GM12878 (cell line): ENCODE measurements around the gene SLC1A5. TPM values are rescaled to one million over a fixed set of nuclear protein-coding genes. Genes with fewer than 3 reads are reported as not detected.

Experiments used
- ATAC-seq: fragments of 200-7000 bp; cut with Tn5 transposase; 3 replicates; pipeline ENCODE4 v1.9.1; 2020; ENCODE audit warnings: mild to moderate bottlenecking, moderate library complexity
- BruUV-seq: library from RNA; stranded (reverse); fragments of 400-500 nt; replicated peaks from 2 replicates; lab custom pipeline; 2021; lab: Mats Ljungman, UMichigan
- CTCF ChIA-PET: fragments of 300-600 bp; sonication (Branson Sonifier 250); formaldehyde crosslinking; extraction: SDS; loops from one replicate; lab custom pipeline; 2021; ENCODE audit warnings: inconsistent platforms; lab: Yijun Ruan, JAX
- POLR2A ChIA-PET: fragments of 350-600 bp; formaldehyde crosslinking; extraction: SDS; loops from one replicate; lab custom pipeline; 2021; ENCODE audit warnings: inconsistent platforms; lab: Charles Lee
- RAD21 ChIA-PET: fragments of 300-600 bp; sonication (Branson Sonifier 250); formaldehyde crosslinking; loops from one replicate; lab custom pipeline; 2023; ENCODE audit warnings: antibody characterized with exemption; ENCODE audit not compliant: unreplicated experiment; lab: Charles Lee
- SMC1A ChIA-PET: fragments of 300-600 bp; sonication (Branson Sonifier 250); formaldehyde crosslinking; loops from one replicate; lab custom pipeline; 2023; ENCODE audit not compliant: unreplicated experiment, uncharacterized antibody; lab: Charles Lee
- DNase-seq: peaks from one replicate; pipeline ENCODE4 v3.0.0-alpha.2; 2011; ENCODE audit warnings: low read depth, low spot score
- FAIRE-seq: peaks from 3 replicates; lab custom pipeline; 2011; peaks lifted over from hg19 to GRCh38; lab: Jason Lieb, UNC
- H2AFZ ChIP-seq: 2 replicates; pipeline ENCODE4 v1.6.0; 2011; ENCODE audit warnings: low read depth, low read length, control low read depth; ENCODE audit not compliant: control insufficient read depth
- H3K27ac ChIP-seq: 2 replicates; pipeline ENCODE4 v1.5.1; 2011; ENCODE audit warnings: control low read depth; ENCODE audit not compliant: control insufficient read depth, insufficient read depth
- H3K27me3 ChIP-seq, 2 experiments: replicated peaks in 1 of 2; 2 replicates each; pipeline versions ENCODE4 v1.6.0 to v1.6.1; 2011; ENCODE audit warnings: low read length in 1 of 2; ENCODE audit not compliant: control insufficient read depth in 2 of 2, insufficient read depth in 2 of 2
- H3K36me3 ChIP-seq, 2 experiments: 2 replicates each; pipeline ENCODE4 v1.5.1; 2011; ENCODE audit warnings: low read length in 1 of 2; ENCODE audit not compliant: control insufficient read depth in 2 of 2, insufficient read depth in 2 of 2
- H3K4me1 ChIP-seq: 2 replicates; pipeline ENCODE4 v1.6.1; 2011; ENCODE audit warnings: mild to moderate bottlenecking, low read length, moderate library complexity, mixed read lengths; ENCODE audit not compliant: control insufficient read depth, insufficient read depth
- H3K4me2 ChIP-seq: 2 replicates; pipeline ENCODE4 v1.6.0; 2011; ENCODE audit warnings: control low read depth; ENCODE audit not compliant: control insufficient read depth, insufficient read depth
- H3K4me3 ChIP-seq: fragments of 200-600 bp; sonication (generic); 2 replicates; pipeline ENCODE4 v1.5.1; 2016
- H3K79me2 ChIP-seq: 2 replicates; pipeline ENCODE4 v1.6.0; 2011; ENCODE audit warnings: low read length; ENCODE audit not compliant: control insufficient read depth, insufficient read depth
- H3K9ac ChIP-seq: 2 replicates; pipeline ENCODE4 v1.8.0; 2011; ENCODE audit warnings: low read length, control low read depth, mixed read lengths; ENCODE audit not compliant: control insufficient read depth, insufficient read depth
- H3K9me3 ChIP-seq: replicated peaks from 3 replicates; pipeline ENCODE4 v1.5.1; 2011; ENCODE audit warnings: mild to moderate bottlenecking, low read length; ENCODE audit not compliant: control insufficient read depth, insufficient read depth
- H4K20me1 ChIP-seq: 2 replicates; pipeline ENCODE4 v1.6.0; 2011; ENCODE audit not compliant: control insufficient read depth, insufficient read depth
- BACH1 ChIP-seq: fragments of 450-650 bp; IDR thresholded peaks from 2 replicates; pipeline ENCODE4 v1.6.1; 2017; ENCODE audit warnings: mild to moderate bottlenecking, borderline replicate concordance
- ELK1 ChIP-seq: IDR thresholded peaks from 2 replicates; pipeline ENCODE4 v1.6.1; 2012; ENCODE audit warnings: low read depth, low read length, improper control_type of control experiment
- MEF2A ChIP-seq: IDR thresholded peaks from 2 replicates; pipeline ENCODE4 v1.6.1; 2011; ENCODE audit warnings: low read depth, mild to moderate bottlenecking, low read length, moderate library complexity; ENCODE audit not compliant: insufficient read depth
- MXI1 ChIP-seq: fragments of 150-350 bp; IDR thresholded peaks from 2 replicates; pipeline ENCODE4 v1.6.1; 2011; ENCODE audit warnings: low read depth, mild to moderate bottlenecking, inconsistent platforms, low read length, improper control_type of control experiment
- SMC3 ChIP-seq: IDR thresholded peaks from 2 replicates; pipeline ENCODE4 v1.6.1; 2011; ENCODE audit warnings: low read length, improper control_type of control experiment, borderline replicate concordance
- SREBF1 ChIP-seq: IDR thresholded peaks from 2 replicates; pipeline ENCODE4 v1.6.1; 2012; ENCODE audit warnings: mild to moderate bottlenecking, low read length
- SREBF2 ChIP-seq: IDR thresholded peaks from 2 replicates; pipeline ENCODE4 v1.6.1; 2012; ENCODE audit warnings: mild to moderate bottlenecking, low read length
- USF2 ChIP-seq: IDR thresholded peaks from 2 replicates; pipeline ENCODE4 v1.6.1; 2011; ENCODE audit warnings: low read depth, low read length, improper control_type of control experiment, borderline replicate concordance
- ZSCAN29 ChIP-seq: fragments of 450-650 bp; IDR thresholded peaks from 2 replicates; pipeline ENCODE4 v1.6.1; 2017; ENCODE audit warnings: mild to moderate bottlenecking, moderate library complexity
- WGBS: methylation state at CpG from one replicate; pipeline ENCODE4 v1.1.6; 2016; ENCODE audit warnings: low lambda C conversion rate; ENCODE audit not compliant: insufficient replicate concordance, insufficient coverage; ENCODE audit errors: missing lambda C conversion rate; 5-methylcytosine and 5-hydroxymethylcytosine counted together
- in situ Hi-C: fragments of 300-500 bp; cut with MboI; formaldehyde crosslinking; loops from 9 replicates; pipeline ENCODE4 v1.14.3; 2018; ENCODE audit warnings: mixed read lengths
- intact Hi-C: fragments of 100-400 bp; cut with micrococcal nuclease; formaldehyde crosslinking; loops from one replicate; pipeline ENCODE4 v1.14.2; 2022; ENCODE audit not compliant: unreplicated experiment
- polyA plus RNA-seq, 11 experiments: library from polyadenylated mRNA; depleted of rRNA in 4 of 11; unstranded in 6 of 11; stranded (reverse) in 5 of 11; fragments of >200 nt; fragmentation: Nextera tagmentation in 4 of 11; fragmentation: Illumina TruSeq in 1 of 11; extraction: Ambion mirVana in 4 of 11; extraction: Trizol in 1 of 11; gene quantifications; 1 replicate in 1 of 11; 2 replicates in 10 of 11; pipeline versions ENCODE4 v1.2.1 to v1.2.3, GENCODE V29; 2011 to 2016; ENCODE audit warnings: inconsistent platforms in 2 of 11, missing spikeins in 2 of 11, low read depth in 1 of 11
- total RNA-seq, 4 experiments: library from RNA; depleted of rRNA in 3 of 4; stranded (reverse); fragments of >200 nt in 3 of 4; fragmentation: Illumina TruSeq in 1 of 4; extraction: Trizol in 1 of 4; gene quantifications; 2 replicates each; pipeline versions ENCODE4 v1.2.1 to v1.2.3, GENCODE V29; 2013 to 2021
- TF ChIP-seq, protein P1 (sequence below): fragments of 450-650 bp; IDR thresholded peaks from 2 replicates; pipeline ENCODE4 v1.6.1; 2017; ENCODE audit warnings: mild to moderate bottlenecking, moderate library complexity

The SLC1A5 gene
- total and polyA plus RNA-seq, 10 of the 15 experiments (the other 5 are each of a cell fraction or from before 2014, with no cell fraction given), result 9.1 to 129 (median 60.9) TPM

- H3K27me3 ChIP-seq, result no peaks in the 10 kb centered on the region
- no peaks in the 10 kb centered on the region for H3K79me2 ChIP-seq
- H3K36me3 ChIP-seq, result no peaks in the 10 kb centered on the region
- in situ Hi-C loops (no loop called here), intact Hi-C loops (no loop called here)
- H3K4me1 ChIP-seq, result no peaks in the 10 kb centered on the region
- H3K27ac ChIP-seq, result no peak overlapping the region
- CTCF ChIA-PET, result interaction anchor here (0.6 to 4.7 kb wide), 10 partner anchors 9 to 225 kb away, joined by 3 to 33 read pairs (median 4); no protein-coding TSS in a partner anchor
- RAD21 ChIA-PET, result interaction anchor here (3.2 kb wide), 1 partner anchor 75 kb away, joined by 19 read pairs; no protein-coding TSS in a partner anchor
- H3K4me2 ChIP-seq, result no peak overlapping the region
- SMC1A ChIA-PET, result interaction anchor here (1.3 kb wide), 1 partner anchor 19 kb away, joined by 3 read pairs; no protein-coding TSS in a partner anchor
- H3K9ac ChIP-seq, result no peak overlapping the region
- DNase-seq, result no peak
- no peak for FAIRE-seq
- H2AFZ ChIP-seq, result no peak overlapping the region
- BruUV-seq, result no TSS peak
- no peak for ATAC-seq
- TF ChIP-seq ELK1 (no peak), USF2 (no peak), BACH1 (no peak), SREBF2 (no peak), MEF2A (no peak), MXI1 (no peak), ZSCAN29 (no peak), SREBF1 (no peak), SMC3 (no peak)
- TF ChIP-seq, protein P1, sequence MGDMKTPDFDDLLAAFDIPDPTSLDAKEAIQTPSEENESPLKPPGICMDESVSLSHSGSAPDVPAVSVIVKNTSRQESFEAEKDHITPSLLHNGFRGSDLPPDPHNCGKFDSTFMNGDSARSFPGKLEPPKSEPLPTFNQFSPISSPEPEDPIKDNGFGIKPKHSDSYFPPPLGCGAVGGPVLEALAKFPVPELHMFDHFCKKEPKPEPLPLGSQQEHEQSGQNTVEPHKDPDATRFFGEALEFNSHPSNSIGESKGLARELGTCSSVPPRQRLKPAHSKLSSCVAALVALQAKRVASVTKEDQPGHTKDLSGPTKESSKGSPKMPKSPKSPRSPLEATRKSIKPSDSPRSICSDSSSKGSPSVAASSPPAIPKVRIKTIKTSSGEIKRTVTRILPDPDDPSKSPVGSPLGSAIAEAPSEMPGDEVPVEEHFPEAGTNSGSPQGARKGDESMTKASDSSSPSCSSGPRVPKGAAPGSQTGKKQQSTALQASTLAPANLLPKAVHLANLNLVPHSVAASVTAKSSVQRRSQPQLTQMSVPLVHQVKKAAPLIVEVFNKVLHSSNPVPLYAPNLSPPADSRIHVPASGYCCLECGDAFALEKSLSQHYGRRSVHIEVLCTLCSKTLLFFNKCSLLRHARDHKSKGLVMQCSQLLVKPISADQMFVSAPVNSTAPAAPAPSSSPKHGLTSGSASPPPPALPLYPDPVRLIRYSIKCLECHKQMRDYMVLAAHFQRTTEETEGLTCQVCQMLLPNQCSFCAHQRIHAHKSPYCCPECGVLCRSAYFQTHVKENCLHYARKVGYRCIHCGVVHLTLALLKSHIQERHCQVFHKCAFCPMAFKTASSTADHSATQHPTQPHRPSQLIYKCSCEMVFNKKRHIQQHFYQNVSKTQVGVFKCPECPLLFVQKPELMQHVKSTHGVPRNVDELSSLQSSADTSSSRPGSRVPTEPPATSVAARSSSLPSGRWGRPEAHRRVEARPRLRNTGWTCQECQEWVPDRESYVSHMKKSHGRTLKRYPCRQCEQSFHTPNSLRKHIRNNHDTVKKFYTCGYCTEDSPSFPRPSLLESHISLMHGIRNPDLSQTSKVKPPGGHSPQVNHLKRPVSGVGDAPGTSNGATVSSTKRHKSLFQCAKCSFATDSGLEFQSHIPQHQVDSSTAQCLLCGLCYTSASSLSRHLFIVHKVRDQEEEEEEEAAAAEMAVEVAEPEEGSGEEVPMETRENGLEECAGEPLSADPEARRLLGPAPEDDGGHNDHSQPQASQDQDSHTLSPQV, result no peak
- TF ChIP-seq, all 136 proteins: peak for 0
- no peaks in the 10 kb centered on the region for H4K20me1 ChIP-seq
- WGBS, result 82% methylated on average over 11 of the region's 11 CpGs
- no peaks in the 10 kb centered on the region for H3K9me3 ChIP-seq
- POLR2A ChIA-PET, result interaction anchor here (0.5 to 0.6 kb wide), 2 partner anchors 94 to 169 kb away, joined by 3 read pairs; no protein-coding TSS in a partner anchor
- H3K4me3 ChIP-seq, result no peak overlapping the region
These were observed 23.5 kb downstream of the SLC1A5 start for GRCh38 chr19:46764817-46765291.
